ENCODE data around the gene KBTBD6.
A peak's percentile ranks its signal among the peaks of the same experiment; 100 is the strongest.

Gene KBTBD6

DNA sequence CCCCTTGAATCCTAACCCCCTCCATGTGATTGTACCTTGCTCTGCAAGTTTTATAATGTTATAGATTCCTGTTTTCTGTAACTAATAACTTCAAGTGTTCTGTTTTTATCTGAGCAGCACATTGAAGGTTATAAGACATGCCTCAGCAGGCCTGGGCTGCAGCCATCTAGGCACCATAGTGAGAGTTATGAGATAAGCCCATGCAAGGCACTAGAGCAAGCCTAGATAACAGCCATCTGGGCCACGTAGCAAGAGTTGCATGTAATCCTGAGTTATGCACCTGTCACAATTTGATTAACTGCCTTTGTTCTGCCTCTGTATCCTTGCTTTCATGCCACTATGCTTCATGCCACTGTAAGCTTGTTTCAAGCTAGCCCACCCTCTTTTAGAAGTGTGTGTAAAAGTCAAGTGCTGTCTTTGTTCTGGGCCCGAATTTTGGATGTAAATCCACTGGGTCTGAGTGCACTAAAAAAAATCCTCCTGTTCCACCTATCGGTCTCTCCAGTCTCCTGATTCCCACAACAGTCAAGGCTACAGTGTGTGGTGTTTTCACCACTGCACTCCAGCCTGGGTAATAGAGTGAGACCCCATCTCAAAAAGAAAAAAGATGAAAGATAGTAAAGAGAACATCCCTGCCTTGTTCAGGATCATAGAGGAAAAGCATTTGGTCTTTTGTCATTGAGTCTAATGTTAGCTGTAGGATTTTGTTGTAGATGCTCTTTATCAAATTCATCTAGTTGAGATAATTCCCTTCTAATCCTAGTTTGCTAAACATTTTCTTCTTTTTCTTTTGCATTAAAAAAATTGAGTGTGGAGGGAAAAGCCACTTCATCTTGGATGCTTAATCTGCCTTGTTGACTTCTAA lies 16.0 kb upstream of the KBTBD6 start:
- TF ChIP-seq, protein P1, sequence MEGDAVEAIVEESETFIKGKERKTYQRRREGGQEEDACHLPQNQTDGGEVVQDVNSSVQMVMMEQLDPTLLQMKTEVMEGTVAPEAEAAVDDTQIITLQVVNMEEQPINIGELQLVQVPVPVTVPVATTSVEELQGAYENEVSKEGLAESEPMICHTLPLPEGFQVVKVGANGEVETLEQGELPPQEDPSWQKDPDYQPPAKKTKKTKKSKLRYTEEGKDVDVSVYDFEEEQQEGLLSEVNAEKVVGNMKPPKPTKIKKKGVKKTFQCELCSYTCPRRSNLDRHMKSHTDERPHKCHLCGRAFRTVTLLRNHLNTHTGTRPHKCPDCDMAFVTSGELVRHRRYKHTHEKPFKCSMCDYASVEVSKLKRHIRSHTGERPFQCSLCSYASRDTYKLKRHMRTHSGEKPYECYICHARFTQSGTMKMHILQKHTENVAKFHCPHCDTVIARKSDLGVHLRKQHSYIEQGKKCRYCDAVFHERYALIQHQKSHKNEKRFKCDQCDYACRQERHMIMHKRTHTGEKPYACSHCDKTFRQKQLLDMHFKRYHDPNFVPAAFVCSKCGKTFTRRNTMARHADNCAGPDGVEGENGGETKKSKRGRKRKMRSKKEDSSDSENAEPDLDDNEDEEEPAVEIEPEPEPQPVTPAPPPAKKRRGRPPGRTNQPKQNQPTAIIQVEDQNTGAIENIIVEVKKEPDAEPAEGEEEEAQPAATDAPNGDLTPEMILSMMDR (IDR thresholded peaks at IDR 0.05; ENCODE audit: low read depth, low read length) = no peak
- H3K4me3 ChIP-seq (ENCODE audit: low read depth, low read length) = no peak overlapping the region
- in situ Hi-C loops (cut with HindIII; ENCODE audit: low sequenced_read_pairs) = no loop called here
- no peak for DNase-seq (ENCODE audit: low read depth, low spot score)

DNA sequence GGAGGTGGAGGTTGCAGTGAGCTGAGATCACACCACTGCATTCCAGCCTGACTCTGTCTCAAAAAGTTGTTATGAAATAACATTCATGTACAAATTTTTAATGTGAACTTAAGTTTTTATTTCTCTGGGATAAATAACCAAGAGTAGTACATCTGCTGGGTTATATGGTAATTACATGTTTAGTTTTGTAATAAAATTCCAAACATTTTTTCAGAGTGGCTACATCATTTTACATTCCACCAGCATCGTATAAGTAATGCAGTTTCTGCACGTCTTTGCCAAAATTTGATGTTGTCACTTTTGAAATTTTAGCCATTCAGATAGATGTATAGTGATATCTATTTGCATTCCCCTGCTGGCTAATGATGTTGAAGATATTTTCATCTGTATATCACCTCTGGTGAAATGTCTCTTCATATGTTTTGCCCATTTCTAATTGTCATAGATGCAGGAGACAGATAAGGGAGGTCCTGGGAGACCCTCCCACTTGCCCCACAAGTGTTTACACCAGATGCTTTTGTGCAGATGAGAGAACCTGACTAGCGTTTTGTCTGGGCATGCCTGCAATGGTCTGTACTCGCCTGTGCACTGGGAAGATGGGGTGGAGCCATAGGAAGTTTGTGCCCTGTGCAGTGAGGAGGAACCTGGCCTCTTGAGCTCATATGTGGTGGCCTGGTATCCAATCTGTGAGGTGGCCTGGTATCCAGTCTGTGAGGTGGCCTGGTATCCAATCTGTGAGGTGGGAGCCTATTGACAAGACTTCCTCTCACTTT lies 12.7 kb upstream of the KBTBD6 start:
- TF ChIP-seq, protein P1 (IDR thresholded peaks at IDR 0.05; ENCODE audit: low read depth, low read length) = no peak
- DNase-seq (ENCODE audit: low read depth, low spot score) = no peak
- in situ Hi-C loops (cut with HindIII; ENCODE audit: low sequenced_read_pairs) = no loop called here
- no peak overlapping the region for H3K4me3 ChIP-seq (ENCODE audit: low read depth, low read length)

DNA sequence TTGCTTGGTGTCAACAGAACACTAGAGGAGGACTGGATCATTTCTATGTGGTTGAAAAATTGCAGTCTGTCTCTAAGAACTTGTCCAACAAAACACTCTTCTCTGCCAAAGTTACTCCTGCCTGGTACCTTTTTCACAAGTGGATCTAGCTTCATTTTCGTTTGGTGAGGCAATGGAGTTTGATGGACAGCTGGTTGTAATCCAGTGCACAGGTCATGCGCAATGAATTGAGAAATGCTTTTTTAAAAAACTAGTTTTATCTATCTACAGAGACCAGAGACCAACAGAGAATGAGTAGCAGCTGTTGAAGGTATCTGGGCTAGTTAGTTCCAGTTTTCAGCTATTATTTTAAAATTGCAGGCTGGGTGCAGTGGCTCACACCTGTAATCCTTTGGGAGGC lies 12.0 kb upstream of the KBTBD6 start:
- in situ Hi-C loops (cut with HindIII; ENCODE audit: low sequenced_read_pairs) = no loop called here
- TF ChIP-seq, protein P1 (IDR thresholded peaks at IDR 0.05; ENCODE audit: low read depth, low read length) = no peak
- no peak for DNase-seq (ENCODE audit: low read depth, low spot score)
- no peak overlapping the region for H3K4me3 ChIP-seq (ENCODE audit: low read depth, low read length)

DNA sequence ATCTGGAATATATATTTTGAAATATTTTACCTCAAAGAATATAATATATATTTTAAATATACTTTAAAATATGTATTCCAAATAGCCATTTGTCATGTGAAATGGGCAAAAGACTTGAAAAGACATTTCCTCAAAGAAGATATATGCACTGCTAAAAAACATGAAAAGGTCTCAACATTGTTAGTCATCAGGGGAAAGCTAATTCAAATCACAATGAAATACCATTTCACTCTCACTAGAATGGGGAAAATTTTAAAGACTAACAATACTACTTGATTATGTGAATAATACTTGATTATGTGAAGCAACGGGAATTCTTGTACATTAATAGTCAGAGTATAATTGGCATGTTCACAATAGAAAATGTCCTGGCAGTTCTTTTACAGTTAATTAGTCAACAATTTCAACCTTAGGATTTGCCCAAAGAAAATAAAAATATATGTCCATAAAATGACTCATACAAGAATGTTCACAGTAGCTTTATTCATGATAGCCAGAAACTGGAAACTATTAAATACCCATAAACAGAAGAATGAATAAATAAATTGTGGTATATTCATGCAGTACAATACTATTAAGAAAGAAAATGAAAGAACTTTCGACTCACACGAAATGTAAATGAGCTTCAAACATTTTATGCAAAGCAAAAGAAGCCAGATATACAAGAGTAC lies 6.8 kb upstream of the KBTBD6 start:
- peak; percentile 47 for DNase-seq (ENCODE audit: low read depth, low spot score)
- no peak overlapping the region for H3K4me3 ChIP-seq (ENCODE audit: low read depth, low read length)
- TF ChIP-seq, protein P1 (IDR thresholded peaks at IDR 0.05; ENCODE audit: low read depth, low read length) = no peak
- in situ Hi-C loops (cut with HindIII; ENCODE audit: low sequenced_read_pairs) = no loop called here

DNA sequence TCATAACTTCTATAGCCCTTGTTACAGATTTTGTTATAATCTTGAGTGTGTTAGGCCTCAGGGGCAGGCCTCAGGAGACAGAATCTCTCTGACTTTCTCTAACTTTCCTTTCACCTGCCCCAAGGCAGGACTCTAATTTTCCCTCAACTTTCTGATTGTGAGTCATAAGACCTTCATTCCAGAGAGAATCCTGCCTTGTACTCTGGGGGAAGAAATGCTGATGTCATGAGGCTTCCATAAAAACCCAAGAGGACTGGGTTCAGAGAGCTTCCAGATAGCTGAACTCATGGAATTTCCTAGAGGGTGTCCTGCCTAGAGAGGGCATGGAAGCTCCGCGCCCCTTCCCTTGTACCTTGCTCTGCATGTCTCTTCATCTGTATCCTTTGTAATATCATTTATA lies 5.3 kb upstream of the KBTBD6 start:
- peak; percentile 56 for DNase-seq (ENCODE audit: low read depth, low spot score)
- TF ChIP-seq, protein P1 (IDR thresholded peaks at IDR 0.05; ENCODE audit: low read depth, low read length) = no peak
- in situ Hi-C loops (cut with HindIII; ENCODE audit: low sequenced_read_pairs) = no loop called here
- no peak overlapping the region for H3K4me3 ChIP-seq (ENCODE audit: low read depth, low read length)

DNA sequence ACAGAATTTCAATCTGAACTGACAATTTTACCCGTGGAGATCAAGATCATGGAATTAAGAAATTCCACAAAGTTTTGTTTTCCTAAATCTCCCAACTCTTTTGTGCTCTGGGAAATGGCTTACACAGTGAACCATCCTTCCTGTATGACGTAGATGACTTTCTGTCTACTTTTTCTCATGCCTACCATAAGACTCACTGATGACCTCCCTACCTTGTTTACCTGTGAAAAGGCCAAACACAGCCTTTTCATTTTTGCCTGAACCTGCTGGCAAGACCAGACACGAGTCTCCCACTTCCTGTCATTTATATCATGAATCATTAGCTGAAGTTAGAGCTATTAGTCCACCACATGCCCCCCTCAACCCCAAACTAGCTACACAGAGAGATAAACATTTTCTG lies 4.6 kb upstream of the KBTBD6 start:
- H3K4me3 ChIP-seq (ENCODE audit: low read depth, low read length) = no peak overlapping the region
- in situ Hi-C loops (cut with HindIII; ENCODE audit: low sequenced_read_pairs) = no loop called here
- DNase-seq (ENCODE audit: low read depth, low spot score) = no peak
- TF ChIP-seq, protein P1 (IDR thresholded peaks at IDR 0.05; ENCODE audit: low read depth, low read length) = no peak

All from astrocyte of the spinal cord (primary cell).